ENCODE results near the gene PITPNB.

PITPNB gene

GRCh38 chr22:27839057-27839660 lies 79.9 kb downstream of the PITPNB start:
- H3K4me1 ChIP-seq (ENCODE audit: control insufficient read depth in 2 of 2, insufficient read depth in 2 of 2, low read length in 2 of 2): no peaks in the 10 kb centered on the region
- no peak overlapping the region for H3K27ac ChIP-seq (ENCODE audit: low read depth in 2 of 2, low read length in 2 of 2)
- no peaks in the 10 kb centered on the region for H3K36me3 ChIP-seq (ENCODE audit: control insufficient read depth in 2 of 2, insufficient read depth in 2 of 2, low read length in 2 of 2)
- no peaks in the 10 kb centered on the region for H3K9me3 ChIP-seq (ENCODE audit: control insufficient read depth in 2 of 2, low read length in 2 of 2)
- H3K27me3 ChIP-seq (ENCODE audit: control insufficient read depth in 2 of 2, insufficient read depth in 2 of 2, low read length in 2 of 2): no peaks in the 10 kb centered on the region
- H3K4me3 ChIP-seq (ENCODE audit: low read length in 2 of 2): no peak overlapping the region
- no peak overlapping the region for H3K9ac ChIP-seq (ENCODE audit: low read depth in 1 of 2, low read length in 2 of 2)

DNA sequence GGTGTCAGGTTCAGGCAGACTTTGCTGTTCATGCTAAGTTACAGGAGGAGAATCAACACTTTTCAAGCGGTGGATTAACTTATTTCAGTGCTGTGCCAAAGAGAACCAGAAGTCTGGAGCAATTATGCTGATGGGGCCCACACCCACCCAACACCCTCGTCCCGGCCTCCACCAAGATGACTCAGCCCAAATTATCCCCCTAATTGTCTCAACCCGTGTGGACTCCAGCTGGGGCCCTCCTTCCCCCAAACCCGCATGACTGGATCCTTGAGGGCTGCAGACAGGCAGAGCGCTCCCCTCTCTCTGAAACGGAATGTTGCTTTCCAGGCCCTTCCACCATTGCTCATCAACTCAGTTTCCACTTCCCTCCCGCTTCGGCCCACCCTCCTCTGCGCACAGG lies 82.9 kb downstream of the PITPNB start:
- Histone ChIP-seq H3K4me3 (ENCODE audit: low read length in 2 of 2) (no peak overlapping the region), H3K9ac (ENCODE audit: low read depth in 1 of 2, low read length in 2 of 2) (no peak overlapping the region), H3K27ac (ENCODE audit: low read depth in 2 of 2, low read length in 2 of 2) (no peak overlapping the region), H3K27me3 (ENCODE audit: control insufficient read depth in 2 of 2, insufficient read depth in 2 of 2, low read length in 2 of 2) (no peaks in the 10 kb centered on the region), H3K36me3 (ENCODE audit: control insufficient read depth in 2 of 2, insufficient read depth in 2 of 2, low read length in 2 of 2) (no peaks in the 10 kb centered on the region), H3K4me1 (ENCODE audit: control insufficient read depth in 2 of 2, insufficient read depth in 2 of 2, low read length in 2 of 2) (no peaks in the 10 kb centered on the region), H3K9me3 (ENCODE audit: control insufficient read depth in 2 of 2, low read length in 2 of 2) (no peaks in the 10 kb centered on the region)

- no peaks in the 10 kb centered on the region for H3K27me3 ChIP-seq (ENCODE audit: control insufficient read depth in 2 of 2, insufficient read depth in 2 of 2, low read length in 2 of 2)
- no peaks in the 10 kb centered on the region for H3K36me3 ChIP-seq (ENCODE audit: control insufficient read depth in 2 of 2, insufficient read depth in 2 of 2, low read length in 2 of 2)
- H3K9ac ChIP-seq (ENCODE audit: low read depth in 1 of 2, low read length in 2 of 2): no peak overlapping the region
- no peaks in the 10 kb centered on the region for H3K9me3 ChIP-seq (ENCODE audit: control insufficient read depth in 2 of 2, low read length in 2 of 2)
- H3K4me1 ChIP-seq (ENCODE audit: control insufficient read depth in 2 of 2, insufficient read depth in 2 of 2, low read length in 2 of 2): no peaks in the 10 kb centered on the region
- H3K4me3 ChIP-seq (ENCODE audit: low read length in 2 of 2): no peak overlapping the region
- no peak overlapping the region for H3K27ac ChIP-seq (ENCODE audit: low read depth in 2 of 2, low read length in 2 of 2)
These were observed 83.6 kb downstream of the PITPNB start for GRCh38 chr22:27835446-27835845.

DNA sequence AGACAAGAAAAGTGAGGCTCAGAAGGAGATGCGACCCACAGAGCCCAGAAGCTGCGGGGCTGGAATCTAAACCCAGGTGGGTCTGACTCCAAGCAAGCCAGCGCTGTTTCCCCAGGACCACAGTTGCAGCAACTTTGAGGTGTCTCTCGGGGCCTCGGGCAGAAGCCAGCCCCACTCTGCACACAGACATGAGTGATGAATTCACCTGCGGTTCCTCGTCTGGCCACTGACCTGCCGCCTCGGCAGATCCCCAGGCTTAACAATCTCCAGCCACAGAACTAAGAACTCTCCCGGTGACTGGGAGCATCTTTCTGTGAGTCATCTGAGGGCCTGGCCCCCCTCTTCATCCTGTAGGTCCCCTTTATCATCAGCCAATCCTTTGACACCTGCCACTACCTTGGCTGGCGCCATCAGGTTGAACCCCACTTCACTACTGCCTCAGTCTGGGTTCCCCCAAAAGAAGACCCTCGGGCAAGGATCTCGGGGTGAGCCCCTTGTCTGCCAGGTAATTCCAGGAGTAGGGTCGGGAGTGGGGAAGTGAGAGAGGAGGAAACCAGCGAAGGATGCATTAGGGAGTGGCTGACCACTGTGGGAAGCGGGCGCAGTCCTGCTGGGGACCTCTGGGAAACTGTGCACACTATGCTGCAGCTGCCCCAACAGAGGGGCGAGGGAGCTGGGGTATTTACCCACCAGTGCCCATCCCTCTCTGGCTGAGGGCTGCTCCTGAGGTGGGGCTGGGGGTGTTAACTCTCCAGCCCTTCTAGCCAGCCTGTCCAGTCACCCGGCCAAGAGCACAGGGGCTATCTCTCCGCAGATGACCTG lies 84.5 kb downstream of the PITPNB start:
- no peaks in the 10 kb centered on the region for H3K4me1 ChIP-seq (ENCODE audit: control insufficient read depth in 2 of 2, insufficient read depth in 2 of 2, low read length in 2 of 2)
- H3K9me3 ChIP-seq (ENCODE audit: control insufficient read depth in 2 of 2, low read length in 2 of 2): no peaks in the 10 kb centered on the region
- no peak overlapping the region for H3K9ac ChIP-seq (ENCODE audit: low read depth in 1 of 2, low read length in 2 of 2)
- H3K27ac ChIP-seq (ENCODE audit: low read depth in 2 of 2, low read length in 2 of 2): no peak overlapping the region
- H3K4me3 ChIP-seq (ENCODE audit: low read length in 2 of 2): no peak overlapping the region
- no peaks in the 10 kb centered on the region for H3K36me3 ChIP-seq (ENCODE audit: control insufficient read depth in 2 of 2, insufficient read depth in 2 of 2, low read length in 2 of 2)
- H3K27me3 ChIP-seq (ENCODE audit: control insufficient read depth in 2 of 2, insufficient read depth in 2 of 2, low read length in 2 of 2): no peaks in the 10 kb centered on the region

DNA sequence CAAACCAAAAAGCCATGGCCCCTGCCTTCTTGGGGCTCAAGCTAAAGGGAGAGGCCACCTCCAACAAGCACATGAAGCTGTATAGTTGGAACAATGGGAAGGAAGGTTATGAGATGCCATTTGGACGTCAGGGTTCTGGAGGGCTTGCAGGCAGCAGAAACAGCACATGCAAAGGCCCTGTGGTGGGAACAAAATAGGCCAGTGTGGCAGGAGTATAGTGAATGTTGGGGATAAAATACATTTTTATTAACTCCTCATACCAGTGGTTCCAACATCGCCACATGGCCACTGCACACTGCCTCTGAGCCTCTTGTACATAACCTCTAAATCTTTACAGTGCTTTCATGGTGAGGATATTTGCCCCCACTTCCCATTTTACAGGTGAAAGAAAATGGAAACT lies 85.3 kb downstream of the PITPNB start:
- Histone ChIP-seq H3K4me3 (ENCODE audit: low read length in 2 of 2) (no peak overlapping the region), H3K4me1 (ENCODE audit: control insufficient read depth in 2 of 2, insufficient read depth in 2 of 2, low read length in 2 of 2) (no peaks in the 10 kb centered on the region), H3K36me3 (ENCODE audit: control insufficient read depth in 2 of 2, insufficient read depth in 2 of 2, low read length in 2 of 2) (no peaks in the 10 kb centered on the region), H3K27me3 (ENCODE audit: control insufficient read depth in 2 of 2, insufficient read depth in 2 of 2, low read length in 2 of 2) (no peaks in the 10 kb centered on the region), H3K9ac (ENCODE audit: low read depth in 1 of 2, low read length in 2 of 2) (no peak overlapping the region), H3K9me3 (ENCODE audit: control insufficient read depth in 2 of 2, low read length in 2 of 2) (no peaks in the 10 kb centered on the region), H3K27ac (ENCODE audit: low read depth in 2 of 2, low read length in 2 of 2) (no peak overlapping the region)

DNA sequence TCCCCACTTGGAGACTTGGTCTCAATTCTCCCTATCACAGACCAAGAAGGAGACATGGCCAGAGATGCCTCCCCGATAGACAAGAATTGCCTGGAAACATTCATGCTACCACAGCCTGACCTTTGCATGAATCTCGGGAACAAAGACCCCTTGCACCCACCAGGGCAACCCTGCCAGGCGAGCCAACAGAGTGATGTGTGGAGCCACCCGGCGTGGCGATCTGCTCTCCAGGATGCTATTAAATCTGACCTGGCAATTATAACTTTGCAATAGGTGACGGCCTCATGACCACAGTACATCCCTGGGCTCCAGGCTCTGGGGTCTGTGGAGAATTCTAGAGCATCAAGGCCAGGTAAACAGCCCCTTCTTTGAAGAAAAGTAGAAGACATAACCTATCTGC lies 86.5 kb downstream of the PITPNB start:
- Histone ChIP-seq H3K9me3 (ENCODE audit: control insufficient read depth in 2 of 2, low read length in 2 of 2) (no peaks in the 10 kb centered on the region), H3K4me1 (ENCODE audit: control insufficient read depth in 2 of 2, insufficient read depth in 2 of 2, low read length in 2 of 2) (no peaks in the 10 kb centered on the region), H3K27me3 (ENCODE audit: control insufficient read depth in 2 of 2, insufficient read depth in 2 of 2, low read length in 2 of 2) (no peaks in the 10 kb centered on the region), H3K9ac (ENCODE audit: low read depth in 1 of 2, low read length in 2 of 2) (no peak overlapping the region), H3K36me3 (ENCODE audit: control insufficient read depth in 2 of 2, insufficient read depth in 2 of 2, low read length in 2 of 2) (no peaks in the 10 kb centered on the region), H3K4me3 (ENCODE audit: low read length in 2 of 2) (no peak overlapping the region), H3K27ac (ENCODE audit: low read depth in 2 of 2, low read length in 2 of 2) (no peak overlapping the region)

DNA sequence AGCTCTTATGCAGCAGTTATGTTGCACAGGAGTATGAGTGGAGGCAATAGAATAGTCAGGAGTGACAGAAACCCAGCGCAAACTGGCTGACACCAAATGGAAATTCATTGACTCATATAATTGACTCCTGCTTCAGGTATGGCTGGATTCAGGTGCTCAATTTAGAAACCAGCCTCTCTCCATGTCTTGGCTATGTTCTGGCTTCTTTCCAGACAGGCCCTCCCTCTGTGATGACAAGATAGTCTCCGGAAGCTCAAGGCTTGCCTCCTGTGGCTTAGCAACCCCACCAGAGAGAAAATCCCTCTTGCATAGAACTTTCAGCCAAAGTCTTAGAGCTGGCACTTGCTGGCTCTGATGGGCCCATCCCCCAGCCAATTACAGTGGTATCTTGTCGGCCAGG lies 89.4 kb downstream of the PITPNB start:
- Histone ChIP-seq H3K27ac (ENCODE audit: low read depth in 2 of 2, low read length in 2 of 2) (no peak overlapping the region), H3K9me3 (ENCODE audit: control insufficient read depth in 2 of 2, low read length in 2 of 2) (no peaks in the 10 kb centered on the region), H3K36me3 (ENCODE audit: control insufficient read depth in 2 of 2, insufficient read depth in 2 of 2, low read length in 2 of 2) (no peaks in the 10 kb centered on the region), H3K9ac (ENCODE audit: low read depth in 1 of 2, low read length in 2 of 2) (no peak overlapping the region), H3K4me3 (ENCODE audit: low read length in 2 of 2) (no peak overlapping the region), H3K4me1 (ENCODE audit: control insufficient read depth in 2 of 2, insufficient read depth in 2 of 2, low read length in 2 of 2) (no peaks in the 10 kb centered on the region), H3K27me3 (ENCODE audit: control insufficient read depth in 2 of 2, insufficient read depth in 2 of 2, low read length in 2 of 2) (no peaks in the 10 kb centered on the region)

DNA sequence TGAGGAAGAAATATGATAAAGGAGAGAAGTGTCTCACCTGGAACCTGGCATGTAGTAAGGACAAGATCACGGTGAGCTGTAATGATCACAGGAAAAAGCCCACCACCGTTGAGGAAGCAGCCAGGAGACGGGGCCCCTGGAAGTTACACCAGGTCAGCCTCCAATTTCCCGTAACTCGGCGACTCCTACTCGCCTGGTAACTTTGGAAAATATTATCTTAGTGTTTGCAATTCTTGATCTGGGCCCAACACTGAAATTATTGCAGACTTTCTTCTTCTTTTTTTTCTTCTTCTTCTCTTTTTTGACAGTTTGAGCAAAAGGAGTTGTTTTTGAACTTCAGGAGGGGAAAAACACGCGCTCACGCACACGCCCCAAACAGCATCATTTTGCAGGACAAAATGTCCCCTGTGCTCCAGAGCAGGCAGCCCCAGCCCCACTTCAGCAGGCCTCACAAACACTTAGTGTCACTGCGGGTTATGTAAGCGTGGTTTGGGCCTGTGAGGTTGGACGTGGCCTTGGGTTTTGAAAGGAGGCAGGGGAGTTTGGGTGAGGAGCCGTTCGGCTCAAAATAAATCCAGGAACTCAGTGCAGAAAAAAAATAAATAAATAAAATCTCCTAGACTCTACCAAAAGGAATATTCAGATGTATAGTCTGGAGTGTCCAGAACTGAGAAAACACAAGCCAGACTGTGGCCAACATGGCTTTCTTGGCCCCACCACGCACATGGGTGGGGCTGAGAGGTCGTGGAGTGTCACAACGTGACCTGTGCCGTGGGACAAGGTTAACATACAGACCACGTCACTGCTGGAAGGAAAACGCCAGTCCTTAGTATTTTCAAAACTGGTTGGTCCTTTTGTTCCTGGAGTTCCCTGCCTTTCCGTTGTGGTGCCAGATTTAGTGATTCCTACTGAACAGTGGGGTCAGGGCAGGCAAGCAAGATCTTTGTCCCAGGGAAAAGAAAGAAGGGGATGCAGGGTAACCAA lies 91.2 kb downstream of the PITPNB start:
- no peaks in the 10 kb centered on the region for H3K4me1 ChIP-seq (ENCODE audit: control insufficient read depth in 2 of 2, insufficient read depth in 2 of 2, low read length in 2 of 2)
- H3K27ac ChIP-seq (ENCODE audit: low read depth in 2 of 2, low read length in 2 of 2): no peak overlapping the region
- H3K36me3 ChIP-seq (ENCODE audit: control insufficient read depth in 2 of 2, insufficient read depth in 2 of 2, low read length in 2 of 2): no peaks in the 10 kb centered on the region
- no peak overlapping the region for H3K9ac ChIP-seq (ENCODE audit: low read depth in 1 of 2, low read length in 2 of 2)
- no peaks in the 10 kb centered on the region for H3K27me3 ChIP-seq (ENCODE audit: control insufficient read depth in 2 of 2, insufficient read depth in 2 of 2, low read length in 2 of 2)
- no peaks in the 10 kb centered on the region for H3K9me3 ChIP-seq (ENCODE audit: control insufficient read depth in 2 of 2, low read length in 2 of 2)
- no peak overlapping the region for H3K4me3 ChIP-seq (ENCODE audit: low read length in 2 of 2)

DNA sequence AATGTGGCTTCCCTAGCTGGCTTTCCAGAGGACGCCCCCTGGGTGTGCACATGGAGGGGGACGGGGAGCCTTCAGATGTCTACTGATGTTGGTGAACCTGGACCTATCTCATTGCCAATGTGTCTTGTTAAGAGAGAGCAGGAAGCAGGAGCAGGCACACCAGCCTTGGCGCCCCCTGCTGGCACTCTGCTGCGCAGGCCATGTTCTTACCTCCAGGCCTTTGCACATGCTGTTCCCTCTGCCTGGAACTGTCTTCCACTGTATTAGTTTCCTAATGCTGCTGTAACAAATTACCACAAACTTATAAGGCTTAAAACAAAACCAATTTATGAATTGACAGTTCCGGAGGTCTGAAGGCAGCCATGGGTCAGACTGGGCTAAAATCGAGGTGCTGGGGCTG lies 93.9 kb downstream of the PITPNB start:
- no peak overlapping the region for H3K4me3 ChIP-seq (ENCODE audit: low read length in 2 of 2)
- no peak overlapping the region for H3K27ac ChIP-seq (ENCODE audit: low read depth in 2 of 2, low read length in 2 of 2)
- H3K4me1 ChIP-seq (ENCODE audit: control insufficient read depth in 2 of 2, insufficient read depth in 2 of 2, low read length in 2 of 2): no peaks in the 10 kb centered on the region
- no peaks in the 10 kb centered on the region for H3K27me3 ChIP-seq (ENCODE audit: control insufficient read depth in 2 of 2, insufficient read depth in 2 of 2, low read length in 2 of 2)
- H3K9me3 ChIP-seq (ENCODE audit: control insufficient read depth in 2 of 2, low read length in 2 of 2): no peaks in the 10 kb centered on the region
- no peak overlapping the region for H3K9ac ChIP-seq (ENCODE audit: low read depth in 1 of 2, low read length in 2 of 2)
- no peaks in the 10 kb centered on the region for H3K36me3 ChIP-seq (ENCODE audit: control insufficient read depth in 2 of 2, insufficient read depth in 2 of 2, low read length in 2 of 2)

- Histone ChIP-seq H3K4me3 (ENCODE audit: low read length in 2 of 2) (no peak overlapping the region), H3K9ac (ENCODE audit: low read depth in 1 of 2, low read length in 2 of 2) (no peak overlapping the region), H3K27ac (ENCODE audit: low read depth in 2 of 2, low read length in 2 of 2) (no peak overlapping the region), H3K4me1 (ENCODE audit: control insufficient read depth in 2 of 2, insufficient read depth in 2 of 2, low read length in 2 of 2) (no peaks in the 10 kb centered on the region), H3K36me3 (ENCODE audit: control insufficient read depth in 2 of 2, insufficient read depth in 2 of 2, low read length in 2 of 2) (no peaks in the 10 kb centered on the region), H3K27me3 (ENCODE audit: control insufficient read depth in 2 of 2, insufficient read depth in 2 of 2, low read length in 2 of 2) (no peaks in the 10 kb centered on the region), H3K9me3 (ENCODE audit: control insufficient read depth in 2 of 2, low read length in 2 of 2) (no peaks in the 10 kb centered on the region)
These were observed 95.8 kb downstream of the PITPNB start for GRCh38 chr22:27823221-27823620.
